Transverse colon (tissue), 4 donors: ENCODE measurements around the gene RAB9A. TPM values are rescaled to one million over a fixed set of nuclear protein-coding genes. Genes with fewer than 3 reads are reported as not detected.
"Not testable (repeated sequence)": the region's sequence is repeated elsewhere in the genome, so short reads cannot be mapped to it uniquely, and the experiment has no call there.

ENCODE experiments used
- DNase-seq: peaks from one replicate; pipeline ENCODE4 v3.0.0-alpha.2; 2019
- H3K27ac ChIP-seq, 4 donors: fragments of 200-600 bp; sonication (generic); 2 replicates each; pipeline ENCODE4 v1.5.1; 2016 to 2018; ENCODE audit warnings: inconsistent platforms in 4 of 4
- H3K27me3 ChIP-seq: fragments of 200-600 bp; sonication (generic); 2 replicates; pipeline ENCODE4 v1.5.1; 2017; ENCODE audit warnings: inconsistent platforms
- H3K36me3 ChIP-seq, 4 donors: fragments of 200-600 bp; sonication (generic); 2 replicates each; pipeline ENCODE4 v1.5.1; 2017 to 2019; ENCODE audit warnings: inconsistent platforms in 4 of 4
- H3K4me1 ChIP-seq, 4 donors: fragments of 200-600 bp; sonication (generic); 2 replicates each; pipeline ENCODE4 v1.5.1; 2017 to 2020; ENCODE audit warnings: inconsistent platforms in 4 of 4
- H3K4me3 ChIP-seq, 4 donors: fragments of 200-600 bp; sonication (generic); 1 replicate in 1 of 4; 2 replicates in 3 of 4; pipeline versions ENCODE4 v1.5.1 to v1.6.1; 2017 to 2019; ENCODE audit warnings: inconsistent platforms in 4 of 4
- H3K9me3 ChIP-seq, 2 donors: fragments of 200-600 bp; sonication (generic); 2 replicates each; pipeline ENCODE4 v1.5.1; 2017 to 2019; ENCODE audit warnings: inconsistent platforms in 2 of 2
- CTCF ChIP-seq, 5 experiments: fragments of 200-600 bp in 3 of 5; fragments of 450-650 bp in 2 of 5; sonication (generic) in 3 of 5; IDR thresholded peaks; 1 replicate in 2 of 5; 2 replicates in 3 of 5; pipeline ENCODE4 v1.5.1; 2016 to 2017; ENCODE audit warnings: antibody characterized with exemption in 5 of 5, inconsistent platforms in 3 of 5, mild to moderate bottlenecking in 2 of 5, moderate library complexity in 1 of 5
- EP300 ChIP-seq: sonication (generic); formaldehyde crosslinking; IDR thresholded peaks from one replicate; pipeline ENCODE4 v1.6.1; 2017; ENCODE audit warnings: antibody characterized with exemption, low read depth
- POLR2A ChIP-seq: fragments of 450-650 bp; IDR thresholded peaks from one replicate; pipeline ENCODE4 v1.6.1; 2016; ENCODE audit warnings: antibody characterized with exemption, mild to moderate bottlenecking, moderate library complexity
- POLR2AphosphoS5 ChIP-seq, 3 donors: sonication (generic); formaldehyde crosslinking; IDR thresholded peaks; one replicate each; pipeline ENCODE4 v1.6.1; 2016; ENCODE audit warnings: antibody characterized with exemption in 3 of 3
- WGBS, 2 donors: methylation state at CpG; one replicate each; pipeline ENCODE4 v1.1.5; 2018; ENCODE audit warnings: low coverage in 1 of 2; 5-methylcytosine and 5-hydroxymethylcytosine counted together
- in situ Hi-C, 4 donors: fragments of 200-750 bp; cut with MboI; loops; one replicate each; pipeline versions ENCODE4 v1.15.0 to v1.15.1; 2017; ENCODE audit warnings: low sequenced_read_pairs in 3 of 4, low pct_ligation_motif_present in 1 of 4, low pct_unique_long_range_greater_than_20kb in 1 of 4
- intact Hi-C: fragments of 100-400 bp; cut with DNase I; formaldehyde crosslinking; loops from one replicate; pipeline ENCODE4 v1.15.1; 2023; ENCODE audit warnings: low total_unique reads
- total RNA-seq, 4 donors: library from RNA; depleted of rRNA; stranded (reverse); fragments of >200 nt; gene quantifications; one replicate each; pipeline ENCODE4 v1.1.0, GENCODE V29; 2016

Gene RAB9A
- total RNA-seq, 4 donors from 2014 or later: 4.8 to 34.7 (median 17.0) TPM

- no peak overlapping the region for H3K4me3 ChIP-seq
These were observed 32.4 kb downstream of the RAB9A start for GRCh38 chrX:13721371-13721770.

GRCh38 chrX:13721819-13722519 lies 33.0 kb downstream of the RAB9A start:
- no peak for DNase-seq
- H3K36me3 ChIP-seq: no peaks in the 10 kb centered on the region
- no peak overlapping the region for H3K4me3 ChIP-seq
- H3K9me3 ChIP-seq: no peaks in the 10 kb centered on the region
- no peaks in the 10 kb centered on the region for H3K27me3 ChIP-seq
- in situ Hi-C loops: no loop called here
- H3K27ac ChIP-seq: peak overlapping the region; percentile 47 to 75 (median 64)
- intact Hi-C loops: no loop called here
- 63 to 83% methylated on average over 2 to 7 of the region's 7 CpGs for WGBS, 2 donors
- no peak for TF ChIP-seq POLR2AphosphoS5 (IDR thresholded peaks at IDR 0.05)
- no peak for TF ChIP-seq CTCF (IDR thresholded peaks at IDR 0.05)
- no peak for TF ChIP-seq POLR2A
- TF ChIP-seq EP300: no peak
- peaks cover 0 to 10% (median 2%) of the 10 kb centered on the region in 4 donors for H3K4me1 ChIP-seq

More at GRCh38 chrX:13721371-13721770, 32.4 kb downstream of the RAB9A start:
- Histone ChIP-seq H3K4me1 (peaks cover 0 to 10% (median 2%) of the 10 kb centered on the region in 4 donors), H3K27ac (peak overlapping the region; percentile 47 to 75 (median 64)), H3K36me3 (no peaks in the 10 kb centered on the region), H3K27me3 (no peaks in the 10 kb centered on the region), H3K9me3 (no peaks in the 10 kb centered on the region)
- WGBS, 2 donors: 70 to 90% methylated on average over 2 to 4 of the region's 4 CpGs
- no peak for DNase-seq
- TF ChIP-seq EP300 (no peak), CTCF (IDR thresholded peaks at IDR 0.05) (no peak), POLR2A (no peak), POLR2AphosphoS5 (IDR thresholded peaks at IDR 0.05) (no peak)
- intact Hi-C loops (no loop called here), in situ Hi-C loops (no loop called here)

GRCh38 chrX:13724878-13725277 lies 36.0 kb downstream of the RAB9A start:
- DNase-seq, H3K9me3 ChIP-seq, H3K36me3 ChIP-seq, H3K4me3 ChIP-seq, H3K27me3 ChIP-seq, H3K4me1 ChIP-seq, H3K27ac ChIP-seq, intact Hi-C loops: not testable (repeated sequence)
- 95% methylated on average over 6 of the region's 9 CpGs; no CpG with 5 or more reads in 1 of the 2 donors for WGBS, 2 donors
- in situ Hi-C loops: loop anchor here in 1 of 4 donors (25.0 kb wide), 1 partner anchor 312 kb away; the partner anchor contains the start of gene GEMIN8

GRCh38 chrX:13726583-13726982 lies 37.7 kb downstream of the RAB9A start:
- in situ Hi-C loops: loop anchor here in 1 of 4 donors (25.0 kb wide), 1 partner anchor 311 kb away; the partner anchor contains the start of gene GEMIN8
- DNase-seq, H3K9me3 ChIP-seq, H3K4me3 ChIP-seq, H3K27me3 ChIP-seq, H3K4me1 ChIP-seq, intact Hi-C loops, H3K36me3 ChIP-seq, H3K27ac ChIP-seq: not testable (repeated sequence)
- WGBS, 2 donors: 86 to 88% methylated on average over 1 to 2 of the region's 2 CpGs

GRCh38 chrX:13730523-13730922 lies 41.6 kb downstream of the RAB9A start:
- not testable (repeated sequence) for H3K27me3 ChIP-seq, H3K27ac ChIP-seq, H3K36me3 ChIP-seq, H3K9me3 ChIP-seq, H3K4me3 ChIP-seq, DNase-seq
- intact Hi-C loops (loop anchor here (10.0 kb wide), 1 partner anchor 66 kb away; no protein-coding TSS in a partner anchor), in situ Hi-C loops (loop anchor here in 2 of 4 donors (10.0 to 25.0 kb wide), 2 partner anchors 76 to 307 kb away; partner anchors contain the start of genes GEMIN8 (in 1 of the 2) and TCEANC (in 1 of the 2))
- peaks cover 0 to 20% (median 0%) of the 10 kb centered on the region in 4 donors for H3K4me1 ChIP-seq
- 100% methylated on average over 1 of the region's 1 CpG; no CpG with 5 or more reads in 1 of the 2 donors for WGBS, 2 donors
